Measurements from ENCODE around the gene DICER1.
"Not testable (repeated sequence)": the region's sequence is repeated elsewhere in the genome, so short reads cannot be mapped to it uniquely, and the experiment has no call there.

DICER1 gene

GRCh38 chr14:95143808-95144620, 13.3 kb downstream of the DICER1 start:
- DNase-seq = no peak

GRCh38 chr14:95142208-95142607, 15.1 kb downstream of the DICER1 start:
- no peak for DNase-seq

- no peak for DNase-seq
Measured at GRCh38 chr14:95141684-95142083, 15.6 kb downstream of the DICER1 start.

GRCh38 chr14:95140060-95140858, 17.1 kb downstream of the DICER1 start:
- no peak for DNase-seq

DNA sequence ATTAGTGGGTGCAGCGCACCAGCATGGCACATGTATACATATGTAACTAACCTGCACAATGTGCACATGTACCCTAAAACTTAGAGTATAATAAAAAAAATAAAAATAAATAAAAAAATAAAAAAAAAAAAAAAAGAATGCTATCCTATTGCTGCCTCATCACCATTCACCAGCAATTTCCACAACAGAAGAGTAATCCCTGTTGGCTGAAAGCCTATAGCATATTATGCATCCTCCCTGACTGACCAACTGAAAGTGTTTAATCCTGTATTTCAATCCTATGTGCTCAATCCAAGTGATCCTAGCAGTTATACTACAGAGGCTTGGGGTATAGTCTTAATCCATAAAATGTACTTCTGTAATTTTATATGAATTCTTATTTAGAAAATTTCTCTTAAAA, 18.5 kb downstream of the DICER1 start:
- DNase-seq = no peak

DNA sequence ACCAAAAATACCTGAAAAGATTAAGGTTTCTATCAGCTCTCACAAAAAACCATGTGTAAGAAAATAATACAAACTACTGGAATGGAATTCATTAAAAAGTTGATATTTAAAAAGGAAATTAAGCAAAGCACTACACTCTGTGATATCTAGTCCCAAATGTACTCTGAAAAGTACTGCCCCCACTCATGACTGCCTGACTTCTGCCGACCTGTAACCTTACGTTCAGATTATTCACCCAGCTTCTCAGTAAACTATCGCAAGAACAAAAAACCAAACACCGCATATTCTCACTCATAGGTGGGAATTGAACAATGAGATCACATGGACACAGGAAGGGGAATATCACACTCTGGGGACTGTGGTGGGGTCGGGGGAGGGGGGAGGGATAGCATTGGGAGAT, 18.9 kb downstream of the DICER1 start:
- DNase-seq = not testable (repeated sequence)

GRCh38 chr14:95137804-95138167, 19.5 kb downstream of the DICER1 start:
- no peak for DNase-seq

- DNase-seq = no peak
Measured at GRCh38 chr14:95137164-95137803, 20.0 kb downstream of the DICER1 start.

GRCh38 chr14:95136631-95137030, 20.7 kb downstream of the DICER1 start:
- no peak for DNase-seq

- DNase-seq = no peak
Measured at GRCh38 chr14:95134304-95134933, 22.9 kb downstream of the DICER1 start.

- no peak for DNase-seq
Measured at GRCh38 chr14:95133282-95133681, 24.0 kb downstream of the DICER1 start.

DNA sequence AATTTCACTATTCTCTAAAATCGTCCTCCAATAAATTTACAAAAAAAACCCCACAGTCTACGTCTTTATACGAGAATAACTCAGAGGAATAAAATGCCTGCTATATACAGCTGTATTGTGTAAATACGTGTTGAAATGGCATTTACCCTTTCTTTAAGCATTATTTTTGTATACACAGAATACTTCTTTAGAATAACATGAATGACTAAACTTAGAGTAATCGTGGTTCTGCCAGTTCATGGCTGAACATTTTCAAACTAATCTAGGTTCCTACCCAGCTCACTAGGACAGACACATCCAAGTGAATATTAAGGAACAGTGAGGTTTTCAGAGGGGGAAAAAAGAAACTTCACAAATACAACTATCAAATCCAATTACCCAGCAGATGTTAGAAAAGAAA, 24.6 kb downstream of the DICER1 start:
- no peak for DNase-seq

DNA sequence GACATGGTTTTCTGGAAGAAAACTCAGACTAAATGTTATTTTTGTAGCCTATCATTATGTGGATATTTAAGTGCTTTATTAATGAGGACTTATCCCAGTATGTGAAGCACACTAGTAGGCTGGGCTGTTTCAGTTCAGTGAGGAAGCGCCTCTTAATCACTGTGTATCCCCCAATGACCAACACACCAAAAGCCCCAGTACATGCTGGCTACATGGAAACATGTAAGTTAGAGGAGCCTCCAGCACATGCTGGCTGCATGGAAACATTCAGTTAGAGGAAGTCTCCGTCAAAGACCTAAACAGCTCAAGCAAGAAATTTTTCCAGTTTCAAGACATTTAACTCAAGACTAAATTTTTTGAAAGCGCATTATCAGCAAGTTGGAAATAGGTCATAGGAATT, 26.8 kb downstream of the DICER1 start:
- no peak for DNase-seq

DNA sequence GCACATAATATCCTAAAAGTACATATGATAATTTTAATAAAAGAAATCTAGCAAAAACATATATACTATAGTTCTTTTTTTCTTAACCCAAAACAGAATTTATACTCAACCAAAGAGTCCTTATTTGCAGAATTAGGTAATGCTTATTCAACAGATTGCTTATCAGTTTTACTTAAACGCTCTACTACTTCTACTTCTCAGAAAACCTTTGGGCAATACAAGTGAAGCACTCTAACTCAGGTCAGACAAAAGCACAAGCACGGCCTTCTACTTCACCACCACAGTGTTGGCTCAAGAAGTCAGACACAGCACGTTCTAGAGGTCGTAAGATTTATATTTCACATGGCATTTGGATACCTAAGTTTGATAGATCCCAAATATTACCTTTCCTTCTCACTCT, 29.2 kb downstream of the DICER1 start:
- no peak for DNase-seq

GRCh38 chr14:95127531-95127911, 29.8 kb downstream of the DICER1 start:
- DNase-seq = no peak

- DNase-seq = no peak
Measured at GRCh38 chr14:95126906-95127530, 30.3 kb downstream of the DICER1 start.

GRCh38 chr14:95125915-95126314, 31.4 kb downstream of the DICER1 start:
- no peak for DNase-seq

- no peak for DNase-seq
Measured at GRCh38 chr14:95125221-95125620, 32.1 kb downstream of the DICER1 start.

GRCh38 chr14:95123891-95124579, 33.3 kb downstream of the DICER1 start:
- DNase-seq = no peak

- no peak for DNase-seq
Measured at GRCh38 chr14:95122621-95122945, 34.7 kb downstream of the DICER1 start.

DNA sequence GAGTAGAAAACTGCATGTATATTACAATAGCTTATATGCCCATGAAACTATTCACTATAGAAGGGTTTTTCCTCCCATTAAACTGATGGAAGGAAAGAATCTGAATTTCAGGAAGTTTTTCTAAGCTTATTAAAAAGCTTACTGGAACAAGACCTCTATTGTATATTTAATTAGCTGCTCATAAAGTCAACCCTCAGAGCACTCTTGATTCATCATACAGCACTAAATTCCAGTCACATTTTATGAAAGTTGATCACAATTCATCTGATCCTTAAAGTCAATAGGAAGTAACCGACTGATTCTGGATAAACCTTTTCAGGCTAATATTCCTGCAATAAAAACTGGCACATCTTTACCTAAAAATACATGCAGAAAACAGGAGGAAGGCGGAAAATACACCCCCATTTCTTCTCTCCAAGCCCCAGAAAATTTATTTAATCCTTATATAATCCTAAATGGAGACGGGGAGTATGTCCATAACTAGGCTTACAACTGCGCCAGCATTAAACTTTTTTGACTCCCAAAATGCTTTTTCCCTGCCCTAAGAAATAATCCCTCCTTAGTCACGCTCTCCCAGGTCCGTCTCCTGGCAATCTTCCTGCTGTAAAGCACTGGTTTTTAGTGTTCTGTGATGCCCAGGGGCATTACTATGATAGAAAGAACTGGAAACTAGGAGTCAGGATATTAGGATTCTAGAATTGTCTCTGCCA, 35.3 kb downstream of the DICER1 start:
- DNase-seq = no peak

GRCh38 chr14:95119336-95119735, 38.0 kb downstream of the DICER1 start:
- no peak for DNase-seq

Data from NCI-H2171 treated with DMSO at 0.1 percent for 48 hours (cell line).